Measurements from ENCODE around the gene PLEKHD1.

PLEKHD1 gene

GRCh38 chr14:69548566-69548965 lies 64.0 kb downstream of the PLEKHD1 start:
- no peak for DNase-seq

- no peak for DNase-seq
Observed at GRCh38 chr14:69551511-69551910, 67.0 kb downstream of the PLEKHD1 start.

- DNase-seq: no peak
Observed at GRCh38 chr14:69553252-69553651, 68.7 kb downstream of the PLEKHD1 start.

GRCh38 chr14:69554500-69554899 lies 70.0 kb downstream of the PLEKHD1 start:
- no peak for DNase-seq

- no peak for DNase-seq
Observed at GRCh38 chr14:69558774-69559173, 74.2 kb downstream of the PLEKHD1 start.

- no peak for DNase-seq
Observed at GRCh38 chr14:69559581-69560011, 75.1 kb downstream of the PLEKHD1 start.

GRCh38 chr14:69560826-69561225 lies 76.3 kb downstream of the PLEKHD1 start:
- no peak for DNase-seq

GRCh38 chr14:69561893-69562292 lies 77.4 kb downstream of the PLEKHD1 start:
- DNase-seq: no peak

- DNase-seq: no peak
Observed at GRCh38 chr14:69567563-69567962, 83.0 kb downstream of the PLEKHD1 start.

GRCh38 chr14:69569859-69570258 lies 85.3 kb downstream of the PLEKHD1 start:
- no peak for DNase-seq

- no peak for DNase-seq
Observed at GRCh38 chr14:69570836-69571330, 86.4 kb downstream of the PLEKHD1 start.

- no peak for DNase-seq
Observed at GRCh38 chr14:69571449-69572029, 87.0 kb downstream of the PLEKHD1 start.

- DNase-seq: peak; percentile 93
Observed at GRCh38 chr14:69572030-69572840, 87.7 kb downstream of the PLEKHD1 start.

GRCh38 chr14:69572841-69573135 lies 88.3 kb downstream of the PLEKHD1 start:
- no peak for DNase-seq

GRCh38 chr14:69573205-69573830 lies 88.8 kb downstream of the PLEKHD1 start:
- peak; percentile 55 for DNase-seq

- DNase-seq: peak; percentile 64
Observed at GRCh38 chr14:69573831-69574262, 89.3 kb downstream of the PLEKHD1 start.

GRCh38 chr14:69574263-69574953 lies 89.9 kb downstream of the PLEKHD1 start, which contains the start of gene CCDC177:
TSS of gene CCDC177 (minus strand) at chr14:69574871. CDS start at chr14:69573622, 1,249 bp downstream.
- DNase-seq: peak; percentile 85

- no peak for DNase-seq
Observed at GRCh38 chr14:69574954-69575295, 90.4 kb downstream of the PLEKHD1 start.

GRCh38 chr14:69579476-69579875 lies 94.9 kb downstream of the PLEKHD1 start:
- DNase-seq: no peak

GRCh38 chr14:69580009-69580577 lies 95.6 kb downstream of the PLEKHD1 start:
- no peak for DNase-seq
